CD4-positive, alpha-beta T cell (primary cell): ENCODE results near the gene TBC1D14. TPM values are rescaled to one million over a fixed set of nuclear protein-coding genes. Genes with fewer than 3 reads are reported as not detected.

Source experiments
- ATAC-seq: fragments of 200-7000 bp; cut with Tn5 transposase; one replicate; pipeline ENCODE4 v1.10.0; 2022; ENCODE audit warnings: mild to moderate bottlenecking; ENCODE audit not compliant: poor library complexity
- CTCF ChIA-PET: fragments of 350-600 bp; sonication (Branson Sonifier 250); formaldehyde crosslinking; loops from one replicate; lab custom pipeline; 2021; ENCODE audit warnings: antibody characterized with exemption, inconsistent platforms; lab: Charles Lee
- POLR2A ChIA-PET: fragments of 350-600 bp; sonication (Branson Sonifier 250); formaldehyde crosslinking; loops from one replicate; lab custom pipeline; 2021; ENCODE audit warnings: antibody characterized with exemption, inconsistent platforms; lab: Charles Lee
- DNase-seq, 14 experiments: peaks; one replicate each; pipeline ENCODE4 v3.0.0-alpha.2; 2013 to 2020; ENCODE audit warnings: mixed read lengths in 2 of 14
- H3K27ac ChIP-seq, 2 donors: one replicate each; pipeline versions ENCODE4 v1.5.1 to v1.7.0; 2013; ENCODE audit warnings: low read length in 2 of 2, low read depth in 1 of 2, mild to moderate bottlenecking in 1 of 2
- H3K27me3 ChIP-seq, 2 experiments: 1 replicate in 1 of 2; 2 replicates in 1 of 2; pipeline versions ENCODE4 v1.6.1 to v1.7.0; 2013; ENCODE audit warnings: low read length in 2 of 2, control low read depth in 1 of 2, mild to moderate bottlenecking in 1 of 2, moderate library complexity in 1 of 2; ENCODE audit not compliant: insufficient read depth in 2 of 2, control insufficient read depth in 1 of 2
- H3K36me3 ChIP-seq: one replicate; pipeline ENCODE4 v1.6.1; 2013; ENCODE audit warnings: low read length, control low read depth; ENCODE audit not compliant: insufficient read depth
- H3K4me1 ChIP-seq: one replicate; pipeline ENCODE4 v1.6.1; 2013; ENCODE audit warnings: low read length, control low read depth; ENCODE audit not compliant: insufficient read depth
- H3K4me3 ChIP-seq: one replicate; pipeline ENCODE4 v1.5.1; 2013; ENCODE audit warnings: mild to moderate bottlenecking, low read length, moderate library complexity
- H3K9me3 ChIP-seq, 2 experiments: 1 replicate in 1 of 2; 2 replicates in 1 of 2; pipeline versions ENCODE4 v1.6.1 to v1.7.0; 2013; ENCODE audit warnings: low read length in 2 of 2, mild to moderate bottlenecking in 2 of 2, control low read depth in 1 of 2, moderate library complexity in 1 of 2; ENCODE audit not compliant: control insufficient read depth in 1 of 2, insufficient read depth in 1 of 2
- H3K27ac Mint-ChIP-seq: one replicate; pipeline ENCODE4 v1.8.0; 2020; ENCODE audit warnings: mixed read lengths
- H3K27me3 Mint-ChIP-seq: one replicate; pipeline ENCODE4 v1.8.0; 2021; ENCODE audit warnings: mixed read lengths
- H3K36me3 Mint-ChIP-seq: one replicate; pipeline ENCODE4 v1.8.0; 2021; ENCODE audit warnings: low read depth, mixed read lengths
- H3K4me1 Mint-ChIP-seq: one replicate; pipeline ENCODE4 v1.8.0; 2021; ENCODE audit warnings: low read depth, mixed read lengths
- H3K4me3 Mint-ChIP-seq: one replicate; pipeline ENCODE4 v1.8.0; 2020; ENCODE audit warnings: mild to moderate bottlenecking, mixed read lengths
- H3K9me3 Mint-ChIP-seq: one replicate; pipeline ENCODE4 v1.8.0; 2020; ENCODE audit warnings: mixed read lengths
- intact Hi-C, 2 experiments: fragments of 100-400 bp; cut with DNase I in 1 of 2; cut with micrococcal nuclease in 1 of 2; formaldehyde crosslinking; loops; one replicate each; pipeline versions ENCODE4 v1.15.1 to v1.9.0; 2023 to 2025; cut with DNase I, micrococcal nuclease
- total RNA-seq, 174 experiments: library from RNA in 2 of 174; stranded (reverse) in 2 of 174; gene quantifications; one replicate each; pipeline ENCODE4 v1.2.3 and lab custom pipeline; 2021 to 2026
- TF ChIP-seq, protein P1 (sequence below): fragments of 200-600 bp; IDR thresholded peaks from one replicate; pipeline ENCODE4 v1.8.0; 2022; ENCODE audit warnings: antibody characterized with exemption, mild to moderate bottlenecking

Gene TBC1D14
- total RNA-seq, 2 experiments from 2014 or later, result 31.2 to 34.1 TPM

DNA sequence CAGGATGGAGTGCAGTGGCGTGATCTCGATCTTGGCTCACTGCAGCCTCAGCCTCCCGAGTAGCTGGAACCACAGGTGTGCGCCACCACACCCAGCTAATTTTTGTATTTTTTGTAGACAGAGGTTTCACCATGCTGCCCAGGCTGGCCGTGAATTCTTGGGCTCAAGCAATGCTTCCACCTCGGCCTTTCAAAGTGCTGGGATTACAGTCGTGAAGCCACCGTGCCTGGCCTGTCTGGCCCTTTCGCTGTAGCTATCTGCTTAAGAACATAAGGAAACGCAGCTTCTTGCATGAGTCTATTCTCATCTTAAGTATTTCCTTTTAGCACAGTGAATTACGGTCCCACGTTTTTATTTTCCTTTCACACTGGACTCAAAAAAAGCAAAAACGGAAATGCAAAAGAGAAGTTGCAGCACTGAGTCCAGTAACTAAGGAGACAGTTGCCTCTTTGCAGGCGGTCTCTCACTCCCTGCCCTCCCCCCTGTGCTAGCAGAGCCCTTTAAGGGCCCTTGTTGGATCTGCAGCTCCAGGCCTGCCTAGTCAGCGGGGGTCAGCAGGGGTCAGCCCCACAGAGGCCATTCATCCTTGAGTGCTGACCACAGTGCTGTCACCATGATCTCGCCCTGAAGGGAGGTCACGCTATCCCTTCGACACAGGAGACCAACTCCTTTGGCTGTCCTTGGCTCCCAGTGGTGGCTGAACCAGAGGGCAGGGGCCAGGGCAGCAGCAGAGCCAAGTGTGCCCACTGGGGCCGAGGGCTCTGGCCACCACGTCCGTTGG is 21.8 kb upstream of the TBC1D14 start:
- H3K27me3 Mint-ChIP-seq, result no peaks in the 10 kb centered on the region
- peaks cover 25% of the 10 kb centered on the region for H3K4me1 ChIP-seq
- H3K4me1 Mint-ChIP-seq, result peaks cover 20% of the 10 kb centered on the region
- peak in 1 of 14 experiments; percentile 34 for DNase-seq
- H3K36me3 ChIP-seq, result no peaks in the 10 kb centered on the region
- TF ChIP-seq, protein P1, sequence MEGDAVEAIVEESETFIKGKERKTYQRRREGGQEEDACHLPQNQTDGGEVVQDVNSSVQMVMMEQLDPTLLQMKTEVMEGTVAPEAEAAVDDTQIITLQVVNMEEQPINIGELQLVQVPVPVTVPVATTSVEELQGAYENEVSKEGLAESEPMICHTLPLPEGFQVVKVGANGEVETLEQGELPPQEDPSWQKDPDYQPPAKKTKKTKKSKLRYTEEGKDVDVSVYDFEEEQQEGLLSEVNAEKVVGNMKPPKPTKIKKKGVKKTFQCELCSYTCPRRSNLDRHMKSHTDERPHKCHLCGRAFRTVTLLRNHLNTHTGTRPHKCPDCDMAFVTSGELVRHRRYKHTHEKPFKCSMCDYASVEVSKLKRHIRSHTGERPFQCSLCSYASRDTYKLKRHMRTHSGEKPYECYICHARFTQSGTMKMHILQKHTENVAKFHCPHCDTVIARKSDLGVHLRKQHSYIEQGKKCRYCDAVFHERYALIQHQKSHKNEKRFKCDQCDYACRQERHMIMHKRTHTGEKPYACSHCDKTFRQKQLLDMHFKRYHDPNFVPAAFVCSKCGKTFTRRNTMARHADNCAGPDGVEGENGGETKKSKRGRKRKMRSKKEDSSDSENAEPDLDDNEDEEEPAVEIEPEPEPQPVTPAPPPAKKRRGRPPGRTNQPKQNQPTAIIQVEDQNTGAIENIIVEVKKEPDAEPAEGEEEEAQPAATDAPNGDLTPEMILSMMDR, result no peak
- ATAC-seq, result no peak
- H3K4me3 ChIP-seq, result no peak overlapping the region
- H3K27ac Mint-ChIP-seq, result no peak overlapping the region
- H3K9me3 ChIP-seq, result peaks cover 0 to 15% of the 10 kb centered on the region in 2 experiments
- H3K27ac ChIP-seq, result no peak overlapping the region
- H3K27me3 ChIP-seq, result no peaks in the 10 kb centered on the region
- intact Hi-C loops, result no loop called here
- POLR2A ChIA-PET, result no interaction called here
- H3K9me3 Mint-ChIP-seq, result no peaks in the 10 kb centered on the region
- CTCF ChIA-PET, result interaction anchor here (1.1 kb wide), 1 partner anchor 14 kb away, joined by 3 read pairs; no protein-coding TSS in a partner anchor
- H3K36me3 Mint-ChIP-seq, result peaks cover 9% of the 10 kb centered on the region
- no peak overlapping the region for H3K4me3 Mint-ChIP-seq

DNA sequence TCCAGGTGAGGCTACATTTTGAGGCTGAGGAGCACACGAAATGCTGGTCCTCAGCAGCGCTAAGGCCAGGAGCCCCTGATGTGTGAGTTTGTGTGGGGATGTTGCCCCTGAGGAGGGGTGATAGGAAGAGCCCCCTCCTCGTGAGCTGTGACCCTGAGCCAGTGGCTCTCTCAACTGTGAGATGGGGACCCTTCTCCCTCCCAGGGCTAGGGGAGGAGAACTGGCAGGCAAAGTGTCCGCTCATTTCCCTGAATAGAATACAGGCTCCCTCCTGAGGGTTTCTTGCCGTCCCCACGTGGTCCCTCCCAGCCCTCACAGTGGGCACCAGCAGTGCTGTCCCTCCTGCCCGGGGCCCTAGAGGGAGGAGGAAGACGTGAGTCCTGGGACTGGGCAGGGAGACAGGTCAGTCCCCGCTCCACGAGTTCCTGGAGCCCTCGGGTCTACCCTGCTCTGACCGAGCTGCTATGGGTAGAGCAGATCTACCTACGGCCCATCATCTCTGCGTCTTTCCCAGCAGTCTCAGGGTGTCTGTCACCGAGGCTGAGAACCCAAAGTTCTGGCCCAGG is 21.0 kb upstream of the TBC1D14 start:
- CTCF ChIA-PET, result no interaction called here
- no peaks in the 10 kb centered on the region for H3K9me3 Mint-ChIP-seq
- Histone ChIP-seq H3K4me3 (no peak overlapping the region), H3K27ac (no peak overlapping the region), H3K36me3 (no peaks in the 10 kb centered on the region), H3K9me3 (peaks cover 0 to 15% of the 10 kb centered on the region in 2 experiments), H3K27me3 (no peaks in the 10 kb centered on the region), H3K4me1 (peaks cover 32% of the 10 kb centered on the region)
- TF ChIP-seq, protein P1, result no peak
- H3K27me3 Mint-ChIP-seq, result no peaks in the 10 kb centered on the region
- no peak overlapping the region for H3K4me3 Mint-ChIP-seq
- no peak overlapping the region for H3K27ac Mint-ChIP-seq
- POLR2A ChIA-PET, result no interaction called here
- peaks cover under 1% of the 10 kb centered on the region for H3K36me3 Mint-ChIP-seq
- no peak for ATAC-seq
- H3K4me1 Mint-ChIP-seq, result peaks cover 26% of the 10 kb centered on the region
- intact Hi-C loops, result no loop called here
- DNase-seq, result no peak

DNA sequence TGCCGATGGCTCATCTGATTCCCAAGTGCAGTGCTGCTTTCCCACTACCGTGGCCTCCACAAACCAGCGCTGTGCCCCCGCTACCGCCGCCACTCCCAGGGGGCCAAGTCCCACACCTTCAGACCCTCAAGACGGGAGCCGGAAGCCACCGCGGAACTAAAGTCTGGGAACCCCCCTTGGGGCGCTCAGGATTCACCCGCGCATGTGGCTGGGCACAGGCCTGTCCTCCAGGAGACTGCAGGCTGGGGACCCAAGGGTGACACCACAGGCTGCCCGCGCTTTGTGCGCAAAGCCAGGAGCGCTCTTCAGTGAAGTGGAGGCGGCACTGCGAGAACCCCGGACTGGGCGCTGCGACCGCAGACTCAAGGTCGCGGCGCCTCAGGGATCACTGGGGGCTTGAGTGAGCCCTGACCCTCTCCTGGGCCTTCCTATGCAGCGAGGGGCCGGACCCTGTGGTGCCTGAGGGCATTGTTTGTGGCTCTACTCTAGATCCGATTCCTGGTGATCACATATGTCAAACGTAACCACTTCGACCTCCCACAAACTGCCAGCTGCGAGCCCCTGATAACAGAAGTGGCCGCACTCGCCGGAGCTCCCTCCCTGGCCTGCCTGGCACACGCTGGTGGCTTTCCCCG is 20.4 kb upstream of the TBC1D14 start:
- Histone ChIP-seq H3K27me3 (no peaks in the 10 kb centered on the region), H3K4me3 (no peak overlapping the region), H3K9me3 (peaks cover 0 to 15% of the 10 kb centered on the region in 2 experiments), H3K36me3 (no peaks in the 10 kb centered on the region), H3K4me1 (peaks cover 33% of the 10 kb centered on the region), H3K27ac (no peak overlapping the region)
- Mint-ChIP-seq H3K9me3 (no peaks in the 10 kb centered on the region), H3K27ac (no peak overlapping the region), H3K27me3 (no peaks in the 10 kb centered on the region), H3K36me3 (no peaks in the 10 kb centered on the region), H3K4me1 (peaks cover 32% of the 10 kb centered on the region), H3K4me3 (no peak overlapping the region)
- DNase-seq, result no peak
- ChIA-PET CTCF (no interaction called here), POLR2A (no interaction called here)
- intact Hi-C loops, result no loop called here
- no peak for ATAC-seq
- TF ChIP-seq, protein P1, result no peak
